Nucleus accumbens (tissue), 56 donors: ENCODE measurements around the gene C4orf51.

Experiments
- DNase-seq, 56 donors: peaks; one replicate each; lab custom pipeline; 2025; lab: John Stamatoyannopoulos, UW

Gene C4orf51

DNA sequence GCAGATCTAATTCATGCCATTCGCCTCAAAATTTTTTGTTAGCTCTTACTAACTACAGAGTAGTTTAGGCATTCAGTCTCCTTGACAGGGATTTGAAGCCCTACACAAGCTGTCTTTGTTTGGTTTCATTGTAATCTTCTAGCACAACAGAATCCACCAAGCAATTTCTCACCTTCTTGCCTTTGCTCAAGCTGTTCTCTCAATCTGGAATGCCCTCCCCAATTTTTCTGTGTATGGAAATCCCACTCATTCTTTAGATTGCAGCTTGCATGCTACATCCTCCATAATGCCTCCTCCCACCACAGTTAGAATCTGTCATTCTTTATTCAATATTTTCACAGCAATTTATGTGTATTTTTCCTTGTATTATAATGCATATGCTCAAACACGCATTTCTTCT lies 63.7 kb downstream of the C4orf51 start:
- DNase-seq: no peak

GRCh38 chr4:145755802-145756201 lies 75.9 kb downstream of the C4orf51 start:
- no peak for DNase-seq

DNA sequence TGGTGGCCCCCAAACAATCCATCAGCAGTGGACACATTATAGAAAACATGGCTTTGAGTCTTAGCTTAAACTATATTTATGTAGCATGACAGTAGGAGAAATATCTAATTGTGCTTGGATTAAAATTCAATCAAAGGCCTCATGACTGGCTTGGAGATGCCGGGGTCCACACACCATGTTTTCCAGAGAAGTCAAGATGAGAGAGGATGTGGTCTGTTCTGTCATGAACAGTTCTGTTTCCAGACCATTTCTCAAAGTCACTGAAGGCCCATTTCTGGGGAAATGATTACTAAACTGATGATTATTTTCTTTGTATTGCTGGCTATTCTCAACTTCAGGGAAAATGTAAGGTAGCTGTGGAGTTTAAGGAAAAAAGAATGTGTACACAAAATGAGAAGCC lies 76.3 kb downstream of the C4orf51 start:
- no peak for DNase-seq

- DNase-seq: no peak
Observed at GRCh38 chr4:145757188-145757587, 77.2 kb downstream of the C4orf51 start.

DNA sequence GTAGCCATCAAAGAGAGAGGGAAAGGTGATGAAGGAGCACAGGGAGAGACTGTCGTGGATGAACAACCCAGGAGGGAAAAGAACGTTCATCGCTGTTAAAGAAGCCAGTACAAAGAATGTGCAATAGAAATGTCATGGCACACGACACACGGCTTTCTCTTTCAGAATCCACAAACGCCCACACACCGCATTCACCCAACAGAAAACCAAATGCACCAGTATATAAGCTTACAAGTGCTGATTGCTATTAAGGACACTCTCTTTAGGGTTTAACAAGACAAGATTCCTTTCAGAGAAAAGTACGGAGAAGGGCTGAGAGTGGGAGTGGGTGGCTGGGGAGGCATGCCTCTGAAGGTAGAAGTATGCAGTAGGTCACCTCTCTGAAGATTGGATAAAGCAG lies 80.2 kb downstream of the C4orf51 start:
- no peak for DNase-seq

DNA sequence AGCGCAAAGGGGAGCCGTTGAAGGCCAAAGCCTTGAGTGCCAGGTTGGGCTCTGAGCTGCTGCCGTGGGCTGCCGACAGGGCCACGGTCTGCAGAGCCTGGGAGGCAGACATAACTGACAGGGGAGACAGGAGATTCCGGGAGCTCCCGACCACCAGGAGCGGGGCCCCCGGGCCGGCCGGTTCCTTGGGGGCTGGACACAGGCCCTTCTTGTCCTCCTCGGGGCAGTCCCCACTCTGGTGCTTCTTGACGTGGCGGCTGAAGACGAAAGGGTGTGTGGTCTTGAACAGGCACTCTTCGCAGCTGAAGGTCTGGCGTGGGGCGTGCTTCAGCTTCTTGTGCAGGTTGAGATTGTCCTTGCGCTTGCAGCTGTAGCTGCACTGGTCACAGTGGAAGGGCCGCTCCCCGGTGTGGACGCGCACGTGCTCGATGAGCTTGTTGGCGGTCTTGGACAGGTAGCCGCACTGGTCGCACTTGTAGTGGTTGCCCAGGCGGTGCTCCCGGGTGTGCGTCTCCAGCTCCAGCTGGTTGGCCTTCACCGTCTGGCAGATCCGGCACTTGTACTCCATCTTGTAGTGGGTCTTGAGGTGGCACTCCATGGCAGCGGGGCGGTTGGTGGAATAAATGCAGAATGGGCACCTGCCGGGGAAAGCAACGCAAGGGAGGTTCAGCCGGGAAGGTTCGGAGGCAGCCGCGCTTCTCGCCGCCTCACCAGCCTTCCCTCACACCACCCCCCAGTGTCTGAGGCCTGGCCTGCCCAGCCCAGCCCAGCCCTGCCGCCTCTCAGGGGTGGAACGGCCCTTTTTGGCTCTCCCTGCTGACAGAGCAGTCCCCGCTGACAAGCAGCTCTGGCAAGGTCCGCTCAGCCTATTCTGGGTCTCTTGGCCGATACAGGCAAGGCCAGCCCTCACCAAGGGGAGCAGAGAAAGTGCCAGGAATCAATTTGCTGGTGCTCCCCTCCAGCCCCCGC lies 81.3 kb downstream of the C4orf51 start:
- peak in 13 of 56 donors; percentile 7 to 37 (median 18) for DNase-seq

GRCh38 chr4:145762719-145763118 lies 82.8 kb downstream of the C4orf51 start:
- no peak for DNase-seq

- DNase-seq: no peak
Observed at GRCh38 chr4:145763399-145763798, 83.5 kb downstream of the C4orf51 start.

DNA sequence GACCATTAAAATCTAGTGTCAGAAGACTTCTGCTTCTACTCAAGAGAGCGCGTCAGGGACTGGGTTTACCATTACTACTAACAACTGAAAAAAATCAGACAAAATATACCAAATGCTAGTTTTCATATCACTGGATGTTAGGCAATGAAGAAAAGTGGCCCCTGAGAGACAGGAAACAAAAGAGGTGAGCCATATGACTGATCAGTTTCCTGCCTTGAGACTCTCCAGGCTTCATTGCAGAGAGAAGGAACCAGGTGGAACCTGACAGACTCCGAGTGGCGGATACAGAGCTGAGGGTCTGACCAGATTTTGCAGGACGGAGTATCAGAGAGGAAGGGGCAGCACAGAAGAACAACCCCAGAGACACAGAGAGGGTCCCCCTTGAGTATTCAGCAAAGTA lies 86.3 kb downstream of the C4orf51 start:
- no peak for DNase-seq

GRCh38 chr4:145769450-145770037 lies 89.6 kb downstream of the C4orf51 start:
- DNase-seq: no peak

GRCh38 chr4:145770124-145770523 lies 90.2 kb downstream of the C4orf51 start:
- no peak for DNase-seq

GRCh38 chr4:145772347-145772746 lies 92.4 kb downstream of the C4orf51 start:
- no peak for DNase-seq

DNA sequence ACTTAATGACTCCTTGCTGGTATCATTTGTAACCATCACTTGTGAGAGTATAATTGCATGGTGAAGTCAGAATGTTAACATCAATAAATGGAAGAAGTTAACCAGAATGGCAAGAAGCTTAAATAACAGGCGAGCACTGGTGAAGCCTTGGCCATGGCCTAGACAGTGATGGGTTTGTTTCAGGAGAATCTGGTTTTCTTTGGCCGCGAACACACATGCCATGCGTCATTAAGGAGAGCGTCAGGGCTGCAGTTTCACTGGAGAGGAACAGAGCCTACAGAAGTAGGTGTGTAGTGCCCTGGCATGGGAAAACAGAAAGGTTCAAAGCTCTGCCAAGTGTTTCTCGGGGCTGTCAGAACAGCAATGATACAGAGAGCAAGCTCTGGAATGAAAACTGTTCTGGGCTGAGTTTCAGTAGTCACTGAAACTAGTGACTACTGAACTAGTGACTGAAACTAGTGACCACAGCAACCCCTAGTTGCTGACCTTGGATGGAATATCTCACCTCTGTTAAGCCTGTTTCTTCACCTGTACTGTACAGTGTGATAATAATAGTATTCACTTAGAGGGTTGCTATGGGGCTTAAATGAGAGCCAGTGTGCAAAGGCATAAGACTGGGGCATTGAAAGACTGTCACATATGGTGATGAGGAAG lies 93.8 kb downstream of the C4orf51 start:
- DNase-seq: peak in 4 of 56 donors; percentile 5 to 14 (median 10)

- DNase-seq: no peak
Observed at GRCh38 chr4:145774473-145774872, 94.5 kb downstream of the C4orf51 start.

- DNase-seq: no peak
Observed at GRCh38 chr4:145775406-145775805, 95.5 kb downstream of the C4orf51 start.

GRCh38 chr4:145776208-145776607 lies 96.3 kb downstream of the C4orf51 start:
- DNase-seq: no peak

DNA sequence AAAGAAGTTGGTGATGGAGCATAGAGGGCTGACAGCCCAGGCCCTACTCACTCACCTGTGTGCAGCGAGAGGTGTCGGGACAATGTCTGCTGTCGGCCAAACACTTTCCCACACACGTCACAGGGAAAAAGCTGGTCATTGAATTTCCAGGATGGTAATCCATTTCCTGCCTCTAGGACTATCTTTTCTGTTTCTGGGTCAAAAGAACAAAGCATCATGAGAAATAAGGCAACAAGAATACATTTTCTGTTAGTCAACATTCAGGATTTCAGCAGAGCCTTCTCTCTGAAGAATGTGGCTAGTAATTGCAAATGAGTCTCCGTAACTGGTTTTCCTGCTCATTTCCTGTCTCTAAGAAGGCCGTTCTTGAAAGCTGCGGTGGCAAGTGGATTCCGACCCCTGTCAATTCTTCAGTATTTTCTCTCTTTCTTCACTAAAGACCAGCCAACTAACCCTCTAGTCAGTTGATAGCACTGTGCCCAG lies 99.4 kb downstream of the C4orf51 start:
- DNase-seq: no peak

- DNase-seq: no peak
Observed at GRCh38 chr4:145781351-145781750, 101.4 kb downstream of the C4orf51 start.
